GM23338 (cell line): ENCODE data around the gene RAB11FIP4. TPM values are rescaled to one million over a fixed set of nuclear protein-coding genes. Genes with fewer than 3 reads are reported as not detected.
A peak's percentile ranks its signal among the peaks of the same experiment; 100 is the strongest.

Source experiments
- ATAC-seq: fragments of 200-7000 bp; cut with Tn5 transposase; 3 replicates; pipeline ENCODE4 v1.9.1; 2020
- DNase-seq: peaks from one replicate; pipeline ENCODE4 v3.0.0-alpha.2; 2015; ENCODE audit warnings: low spot score
- H2AFZ ChIP-seq: fragments of 200-600 bp; sonication (generic); 2 replicates; pipeline ENCODE4 v1.8.0; 2016; ENCODE audit warnings: antibody characterized with exemption, mild to moderate bottlenecking, moderate library complexity
- H3F3A ChIP-seq: fragments of 200-600 bp; sonication (generic); replicated peaks from 2 replicates; pipeline ENCODE4 v1.8.0; 2017; ENCODE audit warnings: antibody characterized with exemption, mixed run types, low read depth
- H3K27ac ChIP-seq: fragments of 200-600 bp; sonication (generic); 2 replicates; pipeline ENCODE4 v1.6.1; 2016; ENCODE audit warnings: low read depth
- H3K27me3 ChIP-seq: fragments of 200-600 bp; sonication (generic); 2 replicates; pipeline ENCODE4 v1.8.0; 2016; ENCODE audit warnings: mild to moderate bottlenecking, mixed run types, moderate library complexity; ENCODE audit not compliant: insufficient read depth
- H3K36me3 ChIP-seq: fragments of 200-600 bp; sonication (generic); 2 replicates; pipeline ENCODE4 v1.8.0; 2016; ENCODE audit warnings: mild to moderate bottlenecking; ENCODE audit not compliant: insufficient read depth
- H3K4me1 ChIP-seq: fragments of 200-600 bp; sonication (generic); 2 replicates; pipeline ENCODE4 v1.8.0; 2016; ENCODE audit warnings: mild to moderate bottlenecking, moderate library complexity; ENCODE audit not compliant: insufficient read depth
- H3K4me2 ChIP-seq: fragments of 200-600 bp; sonication (generic); 2 replicates; pipeline ENCODE4 v1.7.1; 2017; ENCODE audit warnings: mixed run types
- H3K4me3 ChIP-seq: fragments of 200-600 bp; sonication (generic); 2 replicates; pipeline ENCODE4 v1.6.1; 2016; ENCODE audit warnings: mixed run types
- H3K79me2 ChIP-seq: fragments of 200-600 bp; sonication (generic); replicated peaks from 2 replicates; pipeline ENCODE4 v1.8.0; 2017; ENCODE audit warnings: mild to moderate bottlenecking; ENCODE audit not compliant: insufficient read depth
- H3K9me2 ChIP-seq: fragments of 200-600 bp; sonication (generic); 2 replicates; pipeline ENCODE4 v1.8.0; 2017; ENCODE audit not compliant: insufficient read depth
- H4K20me1 ChIP-seq: fragments of 200-600 bp; sonication (generic); replicated peaks from 2 replicates; pipeline ENCODE4 v1.8.0; 2017; ENCODE audit warnings: mild to moderate bottlenecking; ENCODE audit not compliant: insufficient read depth
- H3K27ac Mint-ChIP-seq: 2 replicates; pipeline ENCODE4 v1.8.0; 2020; ENCODE audit warnings: inconsistent platforms, mild to moderate bottlenecking, moderate library complexity, mixed read lengths
- H3K27me3 Mint-ChIP-seq: 3 replicates; pipeline ENCODE4 v1.8.0; 2022; ENCODE audit warnings: low read depth, mild to moderate bottlenecking, moderate library complexity, mixed read lengths, inconsistent platforms; ENCODE audit not compliant: insufficient read depth, poor library complexity
- H3K36me3 Mint-ChIP-seq: 3 replicates; pipeline ENCODE4 v1.8.0; 2021; ENCODE audit warnings: low read depth, mild to moderate bottlenecking, inconsistent platforms, moderate library complexity, mixed read lengths
- H3K4me1 Mint-ChIP-seq: 3 replicates; pipeline ENCODE4 v1.8.0; 2020; ENCODE audit warnings: mild to moderate bottlenecking, inconsistent platforms, mixed read lengths
- H3K4me3 Mint-ChIP-seq: 3 replicates; pipeline ENCODE4 v1.8.0; 2021; ENCODE audit warnings: moderate library complexity, mild to moderate bottlenecking, inconsistent platforms, mixed read lengths
- H3K9me3 Mint-ChIP-seq: 3 replicates; pipeline ENCODE4 v1.8.0; 2020; ENCODE audit warnings: moderate library complexity, mild to moderate bottlenecking, inconsistent platforms, mixed read lengths
- CREB1 ChIP-seq: fragments of 250-450 bp; sonication (Bioruptor Pico); IDR thresholded peaks from 2 replicates; pipeline ENCODE4 v1.5.0; 2020; ENCODE audit warnings: low read depth, mild to moderate bottlenecking, moderate library complexity
- CTCF ChIP-seq, 2 experiments: fragments of 200-600 bp in 1 of 2; sonication (generic) in 1 of 2; conservative IDR thresholded peaks; 2 replicates each; pipeline versions ENCODE4 v1.5.1 to v1.6.1; 2016 to 2017; ENCODE audit warnings: antibody characterized with exemption in 2 of 2, low read depth in 2 of 2, mild to moderate bottlenecking in 2 of 2, moderate library complexity in 1 of 2
- EZH2 ChIP-seq: fragments of 200-600 bp; sonication (generic); IDR thresholded peaks from one replicate; pipeline ENCODE4 v1.8.0; 2017; ENCODE audit warnings: antibody characterized with exemption, mild to moderate bottlenecking, low read depth; ENCODE audit not compliant: unreplicated experiment
- EZH2phosphoT487 ChIP-seq: fragments of 200-600 bp; sonication (generic); IDR thresholded peaks from one replicate; pipeline ENCODE4 v1.8.1; 2018; ENCODE audit warnings: antibody characterized with exemption; ENCODE audit not compliant: unreplicated experiment
- NANOG ChIP-seq: IDR thresholded peaks from 2 replicates; pipeline ENCODE4 v1.6.1; 2016; ENCODE audit warnings: antibody characterized with exemption, borderline replicate concordance
- POLR2AphosphoS5 ChIP-seq: IDR thresholded peaks from 2 replicates; pipeline ENCODE4 v1.6.1; 2016; ENCODE audit warnings: antibody characterized with exemption, low read depth
- STAT1 ChIP-seq: IDR thresholded peaks from one replicate; pipeline ENCODE4 v1.6.1; 2016; ENCODE audit warnings: antibody characterized with exemption; ENCODE audit not compliant: unreplicated experiment
- ZNF114 ChIP-seq: fragments of 250-450 bp; sonication (Bioruptor Pico); IDR thresholded peaks from 2 replicates; pipeline ENCODE4 v1.5.0; 2020; ENCODE audit warnings: mild to moderate bottlenecking, moderate library complexity
- ZNF462 ChIP-seq: fragments of 250-450 bp; sonication (Bioruptor Pico); IDR thresholded peaks from 2 replicates; pipeline ENCODE4 v1.5.0; 2020; ENCODE audit warnings: mild to moderate bottlenecking, moderate library complexity
- polyA plus RNA-seq: library from polyadenylated mRNA; unstranded; fragments of >200 nt; fragmentation: Nextera tagmentation; extraction: Ambion mirVana; gene quantifications from 2 replicates; pipeline ENCODE4 v1.2.1, GENCODE V29; 2016
- total RNA-seq: library from RNA; depleted of rRNA; stranded (reverse); fragments of >200 nt; shearing (Covaris generic); gene quantifications from 2 replicates; pipeline ENCODE4 v1.2.3, GENCODE V29; 2014

RAB11FIP4 gene
- total and polyA plus RNA-seq, 2 experiments from 2014 or later = 26.0 to 65.6 TPM

- H3K79me2 ChIP-seq = no peaks in the 10 kb centered on the region
- Mint-ChIP-seq H3K36me3 (no peaks in the 10 kb centered on the region), H3K27me3 (no peaks in the 10 kb centered on the region), H3K9me3 (no peaks in the 10 kb centered on the region), H3K4me1 (peaks cover 32% of the 10 kb centered on the region), H3K27ac (no peak overlapping the region), H3K4me3 (no peak overlapping the region)
- no peak overlapping the region for H3K27ac ChIP-seq
- no peak overlapping the region for H3K4me2 ChIP-seq
- peaks cover 30% of the 10 kb centered on the region for H3K4me1 ChIP-seq
- no peaks in the 10 kb centered on the region for H4K20me1 ChIP-seq
- DNase-seq (peak; percentile 74), ATAC-seq (peak; percentile 80)
- H3K27me3 ChIP-seq = no peaks in the 10 kb centered on the region
- no peaks in the 10 kb centered on the region for H3K9me2 ChIP-seq
- H2AFZ ChIP-seq = no peak overlapping the region
- no peaks in the 10 kb centered on the region for H3F3A ChIP-seq
- no peaks in the 10 kb centered on the region for H3K36me3 ChIP-seq
- no peak overlapping the region for H3K4me3 ChIP-seq
- peak; percentile 66 to 69 for TF ChIP-seq CTCF (conservative IDR thresholded peaks at IDR 0.05; ENCODE audit: low read depth in 2 of 2)
- TF ChIP-seq STAT1 = no peak
These were observed 18.1 kb upstream of the RAB11FIP4 start for GRCh38 chr17:31373150-31374093.

GRCh38 chr17:31374094-31374447 is 17.4 kb upstream of the RAB11FIP4 start:
- H3K27ac Mint-ChIP-seq = no peak overlapping the region
- H2AFZ ChIP-seq = no peak overlapping the region
- no peaks in the 10 kb centered on the region for H3K9me2 ChIP-seq
- ATAC-seq (no peak), DNase-seq (no peak)
- TF ChIP-seq EZH2 (no peak), STAT1 (no peak), NANOG (no peak), CTCF (conservative IDR thresholded peaks at IDR 0.05; ENCODE audit: low read depth in 2 of 2) (no peak), CREB1 (CRISPR knock-in tag) (no peak), ZNF114 (CRISPR knock-in tag) (no peak), EZH2phosphoT487 (no peak), ZNF462 (no peak), POLR2AphosphoS5 (no peak)
- no peaks in the 10 kb centered on the region for H3K36me3 Mint-ChIP-seq
- H4K20me1 ChIP-seq = no peaks in the 10 kb centered on the region
- no peak overlapping the region for H3K4me2 ChIP-seq
- H3K9me3 Mint-ChIP-seq = no peaks in the 10 kb centered on the region
- H3F3A ChIP-seq = no peaks in the 10 kb centered on the region
- H3K27ac ChIP-seq = no peak overlapping the region
- H3K4me1 ChIP-seq = peaks cover 34% of the 10 kb centered on the region
- no peaks in the 10 kb centered on the region for H3K36me3 ChIP-seq
- H3K27me3 ChIP-seq = no peaks in the 10 kb centered on the region
- H3K4me3 Mint-ChIP-seq = no peak overlapping the region
- peaks cover 36% of the 10 kb centered on the region for H3K4me1 Mint-ChIP-seq
- no peaks in the 10 kb centered on the region for H3K27me3 Mint-ChIP-seq
- H3K79me2 ChIP-seq = no peaks in the 10 kb centered on the region
- no peak overlapping the region for H3K4me3 ChIP-seq
